Cardiac septum (tissue), 1 donor: ENCODE data around the gene ARHGEF28. TPM values are rescaled to one million over a fixed set of nuclear protein-coding genes. Genes with fewer than 3 reads are reported as not detected.
A peak's percentile ranks its signal among the peaks of the same experiment; 100 is the strongest.

ENCODE experiments used
- DNase-seq: peaks from one replicate; pipeline ENCODE4 v3.0.0-alpha.2; 2020; ENCODE audit warnings: low spot score
- intact Hi-C: fragments of 100-400 bp; cut with DNase I; formaldehyde crosslinking; loops from one replicate; pipeline ENCODE4 v1.14.0; 2022
- total RNA-seq: library from RNA; stranded (reverse); fragmentation: NEBNext Ultra II Directional; extraction: Animal tissue kit (Norgen Biotek cat#: 25700); gene quantifications from one replicate; pipeline ENCODE4 v1.2.1, GENCODE V29; 2021
- donor health status: DM: no; HTN: no; CAD: no.

Gene ARHGEF28
- total RNA-seq, 1 donor from 2014 or later: 1.8 TPM

DNA sequence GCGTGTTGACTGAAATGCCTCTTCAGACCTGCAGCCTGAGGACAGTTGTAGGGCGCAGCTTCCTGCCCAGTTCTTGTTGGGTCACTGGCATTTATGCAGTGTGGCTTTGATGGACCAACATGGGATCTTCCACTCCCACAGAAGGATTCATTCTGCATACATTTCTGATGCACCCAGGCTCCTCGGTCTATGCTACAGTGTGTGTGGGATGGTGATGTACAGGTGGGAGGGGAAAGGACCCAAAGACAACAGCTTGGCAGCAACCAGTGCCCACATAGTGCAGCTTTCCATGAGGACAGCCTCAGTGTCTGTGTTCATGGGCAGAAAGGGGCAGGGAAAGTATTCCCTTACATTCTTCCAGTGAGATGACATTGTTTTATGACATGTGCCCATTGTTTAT is 237.9 kb downstream of the ARHGEF28 start:
- no peak for DNase-seq
- intact Hi-C loops: no loop called here

DNA sequence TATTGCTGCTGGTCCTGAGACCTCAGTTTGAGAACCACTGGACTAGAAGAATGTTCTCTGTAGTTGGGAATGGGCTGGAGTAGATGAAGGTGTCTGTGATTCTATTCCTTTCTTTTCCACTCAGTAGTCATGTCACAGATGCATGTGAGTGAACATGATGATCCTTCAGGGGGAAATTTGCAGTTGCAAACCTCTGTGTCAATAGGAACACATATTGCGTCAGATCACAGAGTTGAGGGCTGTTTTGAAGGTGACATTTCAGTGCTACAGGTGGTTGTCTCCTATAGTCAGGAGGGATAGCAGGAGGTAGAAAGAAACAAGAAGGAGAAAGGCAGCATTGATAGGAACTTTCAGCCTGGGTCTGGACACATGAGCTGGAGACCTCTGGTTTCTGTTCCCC is 239.3 kb downstream of the ARHGEF28 start:
- intact Hi-C loops: no loop called here

GRCh38 chr5:73867345-73868335 is 241.6 kb downstream of the ARHGEF28 start:
- intact Hi-C loops: no loop called here
- no peak for DNase-seq

More for the DNA sequence above, 239.3 kb downstream of the ARHGEF28 start:
- no peak for DNase-seq

DNA sequence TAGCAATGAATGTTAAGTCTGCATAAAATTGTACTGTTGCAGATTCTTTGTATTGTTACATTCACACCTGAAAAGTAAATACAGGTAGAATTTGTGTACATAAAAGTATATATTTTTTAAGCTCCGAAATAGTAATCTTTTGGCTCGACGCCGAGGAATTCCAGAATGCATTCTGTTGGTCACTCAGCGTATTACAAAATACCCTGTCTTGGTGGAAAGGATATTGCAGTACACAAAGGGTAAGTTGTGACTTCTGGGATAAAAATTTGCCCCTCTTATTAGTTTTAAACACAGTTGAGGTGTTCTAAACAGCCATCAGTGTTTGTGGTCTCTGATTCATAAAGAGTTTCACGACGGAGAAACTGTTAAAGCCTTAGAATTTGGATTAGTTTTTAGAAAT is 257.6 kb downstream of the ARHGEF28 start:
- intact Hi-C loops: no loop called here
- DNase-seq: no peak

DNA sequence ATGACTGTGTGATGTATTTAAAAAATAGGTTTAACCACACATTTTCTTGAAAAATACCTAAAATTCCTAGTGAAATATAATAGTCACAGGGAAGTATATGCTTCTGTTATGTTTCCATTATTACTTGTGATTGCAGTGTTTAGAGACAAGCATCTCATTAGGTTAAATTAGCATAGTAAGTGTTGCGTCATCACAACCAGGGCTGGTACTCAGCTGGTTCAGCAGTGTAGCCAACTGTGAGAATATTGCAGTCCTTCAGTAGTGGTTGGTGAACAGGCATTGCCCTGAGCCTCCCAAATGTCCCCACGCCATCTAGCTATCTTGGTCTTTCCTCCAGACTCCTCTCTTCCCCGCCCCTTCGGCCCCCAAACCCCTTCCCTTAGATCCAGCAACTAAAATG is 261.7 kb downstream of the ARHGEF28 start:
- intact Hi-C loops: no loop called here
- no peak for DNase-seq

- intact Hi-C loops: no loop called here
- DNase-seq: no peak
These were observed 264.6 kb downstream of the ARHGEF28 start for GRCh38 chr5:73890569-73890968.

GRCh38 chr5:73892218-73892617 is 266.2 kb downstream of the ARHGEF28 start:
- no peak for DNase-seq
- intact Hi-C loops: no loop called here

- intact Hi-C loops: no loop called here
- no peak for DNase-seq
These were observed 266.8 kb downstream of the ARHGEF28 start for GRCh38 chr5:73892806-73893205.

DNA sequence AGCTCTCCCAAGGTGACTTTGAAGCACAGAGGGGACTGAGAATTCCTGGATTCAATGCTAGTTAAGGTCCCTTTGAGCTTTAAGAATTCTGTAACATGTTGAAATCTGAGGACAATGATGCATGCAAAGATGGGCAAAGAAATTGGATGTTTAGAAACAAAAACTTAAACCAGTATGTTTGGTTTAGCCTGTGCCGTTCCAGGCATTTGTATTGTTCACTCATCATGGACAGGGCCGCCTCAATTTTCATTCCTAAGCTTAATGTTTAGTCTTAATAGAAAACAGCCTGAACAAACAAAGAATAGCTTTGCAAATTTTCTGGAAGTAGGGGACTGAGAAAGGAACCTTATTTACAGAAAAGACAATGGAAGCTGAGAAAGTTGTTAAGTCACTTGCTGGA is 267.8 kb downstream of the ARHGEF28 start:
- intact Hi-C loops: no loop called here
- no peak for DNase-seq

- intact Hi-C loops: no loop called here
- no peak for DNase-seq
These were observed 268.9 kb downstream of the ARHGEF28 start for GRCh38 chr5:73894860-73895259.

DNA sequence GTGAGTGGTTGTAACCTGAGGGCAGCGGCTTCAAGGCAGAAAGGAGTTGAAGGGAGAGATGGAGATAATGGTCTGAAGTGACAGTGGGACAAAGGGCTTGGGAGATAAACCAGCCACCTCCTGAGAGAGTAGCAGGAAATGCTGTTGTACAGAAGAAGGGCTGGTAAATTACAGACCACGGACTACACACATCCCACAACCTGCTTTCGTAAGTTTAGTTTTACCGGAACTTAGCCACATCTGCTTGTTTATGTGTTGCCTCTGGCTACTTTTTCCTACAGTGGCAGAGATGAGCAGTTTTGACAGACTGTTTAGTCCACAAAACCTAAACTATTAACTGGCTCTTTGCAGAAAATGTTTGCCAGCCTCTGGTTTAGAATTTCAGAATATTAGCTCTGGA is 269.5 kb downstream of the ARHGEF28 start:
- intact Hi-C loops: no loop called here
- DNase-seq: no peak

DNA sequence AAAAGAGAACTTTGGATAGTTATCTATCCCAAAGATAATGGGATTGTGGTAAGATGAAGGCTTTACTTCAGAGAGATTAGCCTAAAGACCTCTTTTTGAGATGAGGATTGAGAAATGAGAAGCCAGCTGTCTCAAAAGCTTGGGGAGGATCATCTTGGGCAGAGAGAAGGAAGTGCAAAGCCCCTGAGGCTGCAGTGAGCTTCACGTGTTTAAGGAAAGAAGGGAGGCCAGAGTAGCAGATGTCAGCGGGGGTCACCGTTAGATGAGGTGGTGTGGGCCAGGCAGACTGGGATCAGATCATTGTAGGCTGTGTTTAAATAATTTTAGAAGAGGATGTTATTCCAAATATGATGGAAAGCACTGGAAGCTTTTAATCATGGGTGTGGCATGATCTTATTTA is 270.1 kb downstream of the ARHGEF28 start:
- intact Hi-C loops: no loop called here

GRCh38 chr5:73896668-73897067 is 270.7 kb downstream of the ARHGEF28 start:
- no peak for DNase-seq
- intact Hi-C loops: no loop called here

More for the DNA sequence above, 270.1 kb downstream of the ARHGEF28 start:
- DNase-seq: no peak

DNA sequence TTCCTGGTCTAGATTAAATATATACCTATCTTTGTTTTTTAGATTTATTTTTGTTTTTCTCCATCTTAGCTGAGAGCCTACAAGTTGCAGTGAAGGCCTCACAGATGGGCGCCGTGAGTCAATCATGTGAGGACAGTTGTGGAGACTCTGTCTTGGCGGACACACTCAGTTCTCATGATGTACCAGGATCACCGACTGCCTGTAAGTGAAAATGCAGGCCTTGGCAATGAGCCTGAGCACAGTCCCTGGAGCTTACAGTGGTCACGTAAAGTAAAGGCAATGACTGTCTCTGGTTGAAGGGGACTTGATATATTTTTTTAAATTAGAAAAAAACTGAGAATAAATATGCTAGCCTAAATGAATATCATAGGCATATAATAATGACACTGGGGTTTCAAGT is 271.9 kb downstream of the ARHGEF28 start:
- peak; percentile 78 for DNase-seq
- intact Hi-C loops: no loop called here

DNA sequence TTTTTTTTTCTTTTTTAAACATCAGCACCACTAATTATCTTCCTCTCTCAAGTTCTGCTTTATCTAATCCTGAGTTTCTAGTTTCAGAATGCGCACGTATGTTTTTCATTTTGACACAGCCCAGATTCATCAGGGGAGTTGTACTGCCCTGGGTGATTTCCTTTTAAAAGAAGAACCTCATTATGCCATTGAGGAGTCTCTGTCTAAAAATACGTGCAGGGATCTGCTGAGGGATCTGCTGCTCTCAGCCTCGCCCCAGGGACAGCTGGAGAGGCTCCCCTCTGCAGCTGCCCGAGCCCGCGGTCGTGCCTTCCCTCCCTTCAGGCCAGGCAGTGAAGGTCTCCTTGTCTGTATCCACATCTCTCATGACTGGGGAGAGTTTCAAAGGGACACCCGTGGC is 273.1 kb downstream of the ARHGEF28 start:
- no peak for DNase-seq
- intact Hi-C loops: no loop called here

- no peak for DNase-seq
- intact Hi-C loops: loop anchor here (10.0 kb wide), 2 partner anchors 135 to 355 kb away; no protein-coding TSS in a partner anchor
These were observed 273.9 kb downstream of the ARHGEF28 start for GRCh38 chr5:73899916-73900315.

DNA sequence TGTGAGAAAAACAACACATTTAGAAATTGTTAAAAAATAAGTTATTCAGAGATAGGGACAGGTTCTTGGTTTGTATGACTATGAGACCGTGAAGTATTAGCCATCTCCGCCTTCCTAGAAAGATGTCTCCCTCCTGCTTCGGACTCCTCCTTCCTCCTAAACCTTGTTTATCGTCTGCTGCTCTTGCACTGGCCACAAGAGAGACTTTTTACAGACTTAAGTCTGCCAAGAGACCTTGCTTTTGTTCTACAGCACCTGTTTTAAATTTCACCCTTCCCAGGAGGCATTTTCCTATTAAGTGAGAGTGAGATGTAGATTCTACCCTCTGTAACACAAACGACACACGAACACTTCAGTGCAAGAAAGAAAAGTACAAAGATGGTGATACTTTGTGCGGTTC is 274.6 kb downstream of the ARHGEF28 start:
- intact Hi-C loops: loop anchor here (10.0 kb wide), 2 partner anchors 134 to 354 kb away; no protein-coding TSS in a partner anchor
- no peak for DNase-seq

DNA sequence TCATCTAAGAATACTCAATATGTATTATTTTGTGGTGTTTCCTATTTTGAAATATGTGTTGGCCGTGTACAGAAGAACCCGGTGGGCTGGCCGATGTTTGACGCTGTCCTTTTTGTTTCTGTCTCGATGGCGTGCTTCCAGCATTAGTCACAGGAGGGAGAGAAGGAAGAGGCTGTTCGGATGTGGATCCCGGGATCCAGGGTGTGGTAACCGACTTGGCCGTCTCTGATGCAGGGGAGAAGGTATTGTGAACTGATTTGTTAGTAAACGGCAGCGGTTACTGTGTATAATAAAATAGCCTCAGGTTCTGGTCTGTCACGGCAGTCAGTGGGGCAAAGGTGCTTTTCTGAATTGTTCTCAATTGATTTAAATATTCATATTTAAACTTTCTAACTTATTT is 275.0 kb downstream of the ARHGEF28 start:
- no peak for DNase-seq
- intact Hi-C loops: loop anchor here (10.0 kb wide), 2 partner anchors 134 to 354 kb away; no protein-coding TSS in a partner anchor

DNA sequence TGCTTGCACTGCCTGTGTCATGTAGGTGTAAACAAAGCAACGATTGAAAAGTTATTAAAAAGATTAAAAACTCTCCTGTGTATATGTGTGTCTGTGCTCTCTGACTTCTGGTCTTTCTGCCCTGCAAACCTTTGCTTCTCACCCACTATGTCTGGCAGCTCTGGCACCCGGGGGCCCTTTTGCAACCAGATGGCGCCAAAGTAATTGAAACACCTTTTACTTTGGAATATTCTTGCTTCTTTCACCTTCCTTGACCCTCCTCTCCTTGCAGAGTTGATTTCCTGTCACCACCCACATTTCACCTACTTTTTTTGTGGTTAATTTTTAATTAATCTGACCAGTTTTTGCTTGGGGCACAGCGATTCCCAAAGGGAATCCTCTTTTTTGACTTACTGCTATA is 275.5 kb downstream of the ARHGEF28 start:
- DNase-seq: no peak
- intact Hi-C loops: loop anchor here (10.0 kb wide), 2 partner anchors 133 to 353 kb away; no protein-coding TSS in a partner anchor

GRCh38 chr5:73902327-73903051 is 276.5 kb downstream of the ARHGEF28 start:
- DNase-seq: no peak
- intact Hi-C loops: loop anchor here (1.0 to 10.0 kb wide), 3 partner anchors 132 to 746 kb away; no protein-coding TSS in a partner anchor
